Measurements from ENCODE around the gene SH3RF3.

Gene SH3RF3

GRCh38 chr2:109355192-109355843 lies 226.3 kb downstream of the SH3RF3 start:
- CTCF ChIA-PET: interaction anchor here (1.9 kb wide), 1 partner anchor 155 kb away, joined by 9 read pairs; no protein-coding TSS in a partner anchor
- TF ChIP-seq, protein P1, sequence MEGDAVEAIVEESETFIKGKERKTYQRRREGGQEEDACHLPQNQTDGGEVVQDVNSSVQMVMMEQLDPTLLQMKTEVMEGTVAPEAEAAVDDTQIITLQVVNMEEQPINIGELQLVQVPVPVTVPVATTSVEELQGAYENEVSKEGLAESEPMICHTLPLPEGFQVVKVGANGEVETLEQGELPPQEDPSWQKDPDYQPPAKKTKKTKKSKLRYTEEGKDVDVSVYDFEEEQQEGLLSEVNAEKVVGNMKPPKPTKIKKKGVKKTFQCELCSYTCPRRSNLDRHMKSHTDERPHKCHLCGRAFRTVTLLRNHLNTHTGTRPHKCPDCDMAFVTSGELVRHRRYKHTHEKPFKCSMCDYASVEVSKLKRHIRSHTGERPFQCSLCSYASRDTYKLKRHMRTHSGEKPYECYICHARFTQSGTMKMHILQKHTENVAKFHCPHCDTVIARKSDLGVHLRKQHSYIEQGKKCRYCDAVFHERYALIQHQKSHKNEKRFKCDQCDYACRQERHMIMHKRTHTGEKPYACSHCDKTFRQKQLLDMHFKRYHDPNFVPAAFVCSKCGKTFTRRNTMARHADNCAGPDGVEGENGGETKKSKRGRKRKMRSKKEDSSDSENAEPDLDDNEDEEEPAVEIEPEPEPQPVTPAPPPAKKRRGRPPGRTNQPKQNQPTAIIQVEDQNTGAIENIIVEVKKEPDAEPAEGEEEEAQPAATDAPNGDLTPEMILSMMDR (IDR thresholded peaks at IDR 0.05; ENCODE audit: insufficient read depth, low read length, missing control alignments): no peak
- no peak for DNase-seq (ENCODE audit: low read depth, low spot score)
- POLR2A ChIA-PET: no interaction called here
- H3K4me3 ChIP-seq (ENCODE audit: low read depth, low read length): no peak overlapping the region

DNA sequence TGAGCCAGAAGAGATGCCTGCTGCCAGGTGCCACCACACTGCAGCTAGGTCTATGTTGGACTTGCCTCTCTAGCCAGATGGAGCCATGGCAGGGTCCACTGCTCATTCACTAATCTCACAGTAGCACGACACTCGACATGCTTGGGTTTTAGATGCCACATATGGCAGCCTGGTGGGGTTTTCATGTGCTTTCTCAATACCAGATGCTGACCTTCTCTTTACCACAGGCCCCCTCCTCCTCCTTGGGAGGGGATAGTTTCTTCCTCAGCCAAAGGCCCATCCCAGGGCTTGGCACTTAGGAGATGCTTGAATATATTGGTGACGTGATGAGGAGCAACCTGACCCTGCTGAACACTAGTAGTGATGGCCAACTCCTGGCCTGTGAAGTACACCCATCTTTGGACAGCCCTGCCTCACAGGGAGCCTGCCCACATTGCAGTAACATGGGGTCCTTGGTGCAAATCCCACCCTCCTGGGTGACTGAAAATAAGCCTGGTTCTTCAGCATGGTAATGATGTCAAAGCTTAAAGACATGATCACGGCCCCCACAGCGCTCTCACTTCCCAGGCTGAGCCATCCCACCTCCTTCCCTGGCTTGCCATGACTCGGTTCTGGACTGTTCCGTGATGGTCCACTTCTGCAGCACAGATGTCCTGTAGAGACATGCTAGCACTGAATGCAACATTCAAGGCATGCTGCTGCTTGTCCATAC lies 227.5 kb downstream of the SH3RF3 start:
- ChIA-PET CTCF (no interaction called here), POLR2A (no interaction called here)
- H3K4me3 ChIP-seq (ENCODE audit: low read depth, low read length): no peak overlapping the region
- TF ChIP-seq, protein P1 (IDR thresholded peaks at IDR 0.05; ENCODE audit: insufficient read depth, low read length, missing control alignments): no peak
- DNase-seq (ENCODE audit: low read depth, low spot score): no peak

DNA sequence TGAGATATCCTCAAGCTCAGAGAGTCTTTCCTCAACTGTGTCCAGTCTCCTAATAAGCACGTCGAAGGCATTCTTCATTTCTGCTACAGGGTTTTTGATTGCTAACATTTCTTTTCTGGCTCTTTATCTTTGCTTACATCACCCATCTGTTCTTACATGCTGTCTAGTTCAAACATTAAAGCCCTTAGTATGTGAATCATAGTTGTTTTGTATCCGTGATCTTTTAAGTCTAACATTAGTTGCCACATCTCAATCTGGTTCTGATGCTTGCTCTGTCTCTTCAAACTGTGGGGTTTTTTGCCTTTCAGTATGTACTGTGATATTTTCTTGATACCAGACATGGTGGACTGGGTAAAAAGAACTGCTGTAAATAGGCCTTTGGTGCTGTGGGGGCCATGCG lies 235.2 kb downstream of the SH3RF3 start:
- DNase-seq (ENCODE audit: low read depth, low spot score): no peak
- no peak overlapping the region for H3K4me3 ChIP-seq (ENCODE audit: low read depth, low read length)
- POLR2A ChIA-PET: no interaction called here
- TF ChIP-seq, protein P1 (IDR thresholded peaks at IDR 0.05; ENCODE audit: insufficient read depth, low read length, missing control alignments): no peak
- CTCF ChIA-PET: no interaction called here

DNA sequence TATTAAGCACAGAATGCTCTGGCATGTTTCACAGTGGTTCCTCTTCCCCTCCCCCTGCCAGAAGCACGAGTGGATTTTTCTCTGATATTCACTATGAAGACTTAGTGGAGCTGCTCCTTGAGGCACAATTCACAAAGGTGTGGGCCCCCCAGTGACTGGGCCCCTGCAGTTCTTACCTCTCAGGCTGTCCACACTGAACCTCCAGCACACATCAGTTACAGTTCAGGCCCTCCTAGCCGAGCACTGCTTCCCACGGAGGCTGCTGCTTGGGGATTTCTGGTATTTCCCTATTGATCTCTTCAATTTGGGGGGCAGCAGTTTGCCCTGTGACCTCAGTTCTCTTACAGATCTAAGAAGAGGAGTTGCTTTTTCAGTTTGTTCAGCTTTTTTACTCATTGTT lies 236.1 kb downstream of the SH3RF3 start:
- TF ChIP-seq, protein P1 (IDR thresholded peaks at IDR 0.05; ENCODE audit: insufficient read depth, low read length, missing control alignments): no peak
- CTCF ChIA-PET: no interaction called here
- H3K4me3 ChIP-seq (ENCODE audit: low read depth, low read length): no peak overlapping the region
- POLR2A ChIA-PET: no interaction called here
- no peak for DNase-seq (ENCODE audit: low read depth, low spot score)

DNA sequence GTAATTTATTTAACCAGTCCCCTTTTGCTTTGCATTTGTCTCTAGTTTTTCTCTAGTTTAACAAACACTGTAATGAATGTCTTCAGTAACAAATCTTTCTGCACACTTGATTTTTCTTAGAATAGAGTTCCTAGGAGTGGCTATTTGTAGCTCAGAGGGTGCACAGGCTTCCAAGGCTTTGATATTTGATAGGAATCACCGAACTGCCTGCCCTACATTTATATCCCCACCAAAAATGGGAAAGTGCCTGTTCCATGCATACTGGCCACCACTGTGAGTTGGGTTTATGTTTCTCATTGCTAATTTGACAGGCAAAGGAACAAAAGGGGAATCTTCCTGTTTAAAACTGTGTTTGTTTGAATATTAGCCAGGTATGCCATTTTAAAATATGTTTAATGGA lies 238.7 kb downstream of the SH3RF3 start:
- H3K4me3 ChIP-seq (ENCODE audit: low read depth, low read length): no peak overlapping the region
- ChIA-PET CTCF (interaction anchor here (0.6 kb wide), 1 partner anchor 776 kb away, joined by 3 read pairs; no protein-coding TSS in a partner anchor), POLR2A (no interaction called here)
- DNase-seq (ENCODE audit: low read depth, low spot score): no peak
- TF ChIP-seq, protein P1 (IDR thresholded peaks at IDR 0.05; ENCODE audit: insufficient read depth, low read length, missing control alignments): no peak

GRCh38 chr2:109368798-109369197 lies 239.8 kb downstream of the SH3RF3 start:
- ChIA-PET POLR2A (no interaction called here), CTCF (no interaction called here)
- DNase-seq (ENCODE audit: low read depth, low spot score): no peak
- TF ChIP-seq, protein P1 (IDR thresholded peaks at IDR 0.05; ENCODE audit: insufficient read depth, low read length, missing control alignments): no peak
- H3K4me3 ChIP-seq (ENCODE audit: low read depth, low read length): no peak overlapping the region

Data from AG04449 (cell line).